ENCODE results near the gene RALGPS1.

RALGPS1 gene

GRCh38 chr9:127140842-127141675 lies 226.5 kb downstream of the RALGPS1 start:
- no peak for DNase-seq

- DNase-seq = no peak
Measured at GRCh38 chr9:127142291-127142690, 227.7 kb downstream of the RALGPS1 start.

GRCh38 chr9:127142931-127143464 lies 228.4 kb downstream of the RALGPS1 start:
- no peak for DNase-seq

- DNase-seq = no peak
Measured at GRCh38 chr9:127143920-127144465, 229.4 kb downstream of the RALGPS1 start.

GRCh38 chr9:127144670-127145445 lies 230.3 kb downstream of the RALGPS1 start:
- DNase-seq = no peak

- peak; percentile 56 for DNase-seq
Measured at GRCh38 chr9:127146841-127147240, 232.3 kb downstream of the RALGPS1 start.

GRCh38 chr9:127147251-127147650 lies 232.7 kb downstream of the RALGPS1 start:
- no peak for DNase-seq

GRCh38 chr9:127148014-127148413 lies 233.4 kb downstream of the RALGPS1 start:
- no peak for DNase-seq

- DNase-seq = no peak
Measured at GRCh38 chr9:127149010-127149409, 234.4 kb downstream of the RALGPS1 start.

- DNase-seq = no peak
Measured at GRCh38 chr9:127149463-127150390, 235.1 kb downstream of the RALGPS1 start.

- no peak for DNase-seq
Measured at GRCh38 chr9:127153501-127153900, 238.9 kb downstream of the RALGPS1 start.

- DNase-seq = no peak
Measured at GRCh38 chr9:127154003-127154389, 239.4 kb downstream of the RALGPS1 start.

- peak; percentile 79 for DNase-seq
Measured at GRCh38 chr9:127154390-127155191, 240.0 kb downstream of the RALGPS1 start.

- DNase-seq = no peak
Measured at GRCh38 chr9:127155314-127155960, 240.9 kb downstream of the RALGPS1 start.

GRCh38 chr9:127158786-127159324 lies 244.3 kb downstream of the RALGPS1 start:
- no peak for DNase-seq

GRCh38 chr9:127159325-127159801 lies 244.8 kb downstream of the RALGPS1 start:
- peak; percentile 73 for DNase-seq

- DNase-seq = no peak
Measured at GRCh38 chr9:127159949-127160610, 245.5 kb downstream of the RALGPS1 start.

GRCh38 chr9:127161081-127161624 lies 246.6 kb downstream of the RALGPS1 start:
- DNase-seq = no peak

Data from fibroblast of skin of back (primary cell).